Lower leg skin (tissue), 4 donors: ENCODE data around the gene DBR1. TPM values are rescaled to one million over a fixed set of nuclear protein-coding genes. Genes with fewer than 3 reads are reported as not detected.
A peak's percentile ranks its signal among the peaks of the same experiment; 100 is the strongest.

ENCODE experiments used
- DNase-seq, 2 donors: peaks; one replicate each; pipeline ENCODE4 v3.0.0-alpha.2; 2019; ENCODE audit warnings: low spot score in 2 of 2
- H3K4me3 ChIP-seq: fragments of 200-600 bp; sonication (generic); 2 replicates; pipeline ENCODE4 v1.5.1; 2017; ENCODE audit warnings: mild to moderate bottlenecking, low read depth; ENCODE audit not compliant: poor library complexity, severe bottlenecking
- POLR2A ChIP-seq, 2 donors: fragments of 450-650 bp; IDR thresholded peaks; one replicate each; pipeline ENCODE4 v1.6.1; 2016 to 2017; ENCODE audit warnings: antibody characterized with exemption in 2 of 2, mild to moderate bottlenecking in 1 of 2, moderate library complexity in 1 of 2
- WGBS, 2 donors: methylation state at CpG; one replicate each; pipeline ENCODE4 v1.1.5; 2018; 5-methylcytosine and 5-hydroxymethylcytosine counted together
- intact Hi-C: fragments of 100-400 bp; cut with DNase I; formaldehyde crosslinking; loops from one replicate; pipeline ENCODE4 v1.15.0; 2023; ENCODE audit warnings: low total_unique reads
- total RNA-seq, 4 donors: library from RNA; depleted of rRNA; stranded (reverse); fragments of >200 nt; gene quantifications; one replicate each; pipeline ENCODE4 v1.1.0, GENCODE V29; 2016
- TF ChIP-seq, protein P1 (sequence below), 3 donors: fragments of 450-650 bp; IDR thresholded peaks; one replicate each; pipeline ENCODE4 v1.5.1; 2016; ENCODE audit warnings: antibody characterized with exemption in 3 of 3, mild to moderate bottlenecking in 3 of 3, moderate library complexity in 2 of 3

DBR1 gene
- total RNA-seq, 4 donors from 2014 or later: 9.1 to 13.9 (median 11.9) TPM

DNA sequence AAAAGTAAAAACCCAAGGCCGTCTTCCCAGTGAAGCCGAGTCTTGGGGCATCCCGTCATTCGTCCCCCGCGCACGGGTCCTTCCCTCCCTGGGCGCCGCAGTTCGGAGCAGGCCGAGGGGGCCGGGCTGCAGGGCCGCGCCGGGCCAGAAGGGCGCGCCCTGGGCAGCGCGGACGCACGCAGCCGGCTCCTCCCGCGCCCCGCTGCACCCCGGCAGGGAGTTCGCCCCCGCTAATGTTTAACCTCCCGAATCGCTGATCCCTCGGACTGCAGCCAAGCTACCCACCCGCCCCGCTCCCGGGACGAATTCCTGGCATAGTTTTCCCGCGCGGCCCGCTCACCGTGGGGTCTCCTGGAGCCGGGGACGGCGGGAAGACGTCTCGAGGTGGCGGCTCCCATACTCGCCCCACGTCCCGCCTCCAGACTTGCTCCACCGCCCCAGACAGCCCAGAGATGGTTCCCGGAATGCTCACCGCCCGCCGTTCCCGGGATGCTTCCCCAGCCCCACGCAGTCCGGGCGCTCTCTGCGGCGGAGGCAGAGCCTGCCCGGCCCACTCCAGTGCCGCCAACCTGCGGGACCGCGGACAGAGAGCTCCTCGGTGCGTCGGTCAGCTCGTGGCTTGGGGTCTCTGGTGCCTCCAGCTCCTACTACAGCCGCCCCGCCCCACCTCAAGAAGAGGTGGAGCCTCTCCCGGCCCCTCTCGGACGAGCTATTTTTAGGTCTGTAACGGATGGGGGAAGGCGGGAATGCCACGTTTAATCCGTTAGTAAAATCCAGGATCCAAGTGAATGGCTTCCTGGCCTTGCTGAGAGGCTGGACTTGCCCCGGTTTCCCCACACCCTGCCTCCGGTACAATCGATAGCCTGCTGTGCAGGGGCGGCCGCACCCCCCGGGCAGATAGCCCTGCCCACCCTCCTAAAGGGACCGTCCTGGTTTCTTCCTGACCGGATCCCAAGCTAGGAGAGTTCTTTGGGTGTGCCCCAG lies 59.4 kb downstream of the DBR1 start, which contains the start of gene DZIP1L:
Gene DZIP1L (minus strand): TSS at position 621 of the 984 bp plus-strand sequence. CDS start 11,637 bp downstream, outside the sequence.
- no peak for TF ChIP-seq POLR2A (IDR thresholded peaks at IDR 0.05)
- TF ChIP-seq, protein P1, sequence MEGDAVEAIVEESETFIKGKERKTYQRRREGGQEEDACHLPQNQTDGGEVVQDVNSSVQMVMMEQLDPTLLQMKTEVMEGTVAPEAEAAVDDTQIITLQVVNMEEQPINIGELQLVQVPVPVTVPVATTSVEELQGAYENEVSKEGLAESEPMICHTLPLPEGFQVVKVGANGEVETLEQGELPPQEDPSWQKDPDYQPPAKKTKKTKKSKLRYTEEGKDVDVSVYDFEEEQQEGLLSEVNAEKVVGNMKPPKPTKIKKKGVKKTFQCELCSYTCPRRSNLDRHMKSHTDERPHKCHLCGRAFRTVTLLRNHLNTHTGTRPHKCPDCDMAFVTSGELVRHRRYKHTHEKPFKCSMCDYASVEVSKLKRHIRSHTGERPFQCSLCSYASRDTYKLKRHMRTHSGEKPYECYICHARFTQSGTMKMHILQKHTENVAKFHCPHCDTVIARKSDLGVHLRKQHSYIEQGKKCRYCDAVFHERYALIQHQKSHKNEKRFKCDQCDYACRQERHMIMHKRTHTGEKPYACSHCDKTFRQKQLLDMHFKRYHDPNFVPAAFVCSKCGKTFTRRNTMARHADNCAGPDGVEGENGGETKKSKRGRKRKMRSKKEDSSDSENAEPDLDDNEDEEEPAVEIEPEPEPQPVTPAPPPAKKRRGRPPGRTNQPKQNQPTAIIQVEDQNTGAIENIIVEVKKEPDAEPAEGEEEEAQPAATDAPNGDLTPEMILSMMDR (IDR thresholded peaks at IDR 0.05): no peak
- 0 to 1% methylated on average over 60 to 76 of the region's 86 CpGs for WGBS, 2 donors
- intact Hi-C loops: no loop called here

DNA sequence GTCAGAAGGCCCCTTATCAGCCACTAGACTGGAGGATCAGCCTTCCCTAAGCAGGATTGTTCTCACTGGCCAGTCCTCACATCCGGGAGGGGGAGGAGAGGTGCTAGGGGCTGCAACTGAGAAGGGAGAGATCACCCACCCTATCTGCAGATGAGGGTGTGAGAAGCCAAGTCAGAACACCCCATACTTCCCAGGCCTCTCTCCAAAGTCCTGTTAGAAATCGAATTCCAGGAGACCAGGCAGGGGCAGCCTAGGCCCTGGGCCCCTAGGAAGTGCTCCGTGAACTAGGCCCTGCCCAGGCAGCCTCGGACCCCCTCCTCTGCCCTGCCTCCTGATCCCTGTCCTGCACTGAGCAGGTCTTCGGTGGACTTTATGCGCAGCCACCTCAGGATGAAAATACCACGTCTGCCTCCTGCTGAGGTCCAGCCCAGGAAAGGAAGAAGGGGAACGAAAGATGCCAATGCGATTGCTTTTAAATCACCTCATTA lies 60.2 kb downstream of the DBR1 start:
- WGBS, 2 donors: 7 to 9% methylated on average over 9 of the region's 9 CpGs
- DNase-seq: no peak
- H3K4me3 ChIP-seq: peak overlapping the region; percentile 71
- TF ChIP-seq, protein P1 (IDR thresholded peaks at IDR 0.05): no peak
- no peak for TF ChIP-seq POLR2A (IDR thresholded peaks at IDR 0.05)
- intact Hi-C loops: no loop called here

More for the DNA sequence above, 59.4 kb downstream of the DBR1 start, which contains the start of gene DZIP1L:
- peak; percentile 39 to 90 for DNase-seq
- peak within 1 kb of the TSS; percentile 71 for H3K4me3 ChIP-seq

DNA sequence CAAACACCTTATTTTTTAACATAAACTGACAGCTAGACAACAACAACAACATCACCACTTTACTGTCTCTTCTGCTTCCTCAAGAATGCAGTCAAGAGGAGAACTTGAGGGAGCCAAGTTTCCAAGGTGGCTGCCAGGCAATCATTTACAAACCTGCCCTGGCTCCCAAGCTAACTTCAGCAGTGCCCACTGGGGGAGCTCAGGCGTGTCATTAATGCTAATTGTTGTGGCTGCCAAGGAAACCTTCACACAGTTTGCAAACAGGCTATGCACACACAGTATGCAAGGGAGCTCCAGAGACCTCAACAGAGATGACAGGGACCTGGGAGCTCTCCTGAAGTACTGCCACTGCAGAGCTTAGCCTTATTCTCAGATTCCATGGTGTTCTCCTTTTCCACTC lies 61.4 kb downstream of the DBR1 start:
- no peak overlapping the region for H3K4me3 ChIP-seq
- 39 to 44% methylated on average over 1 of the region's 1 CpG for WGBS, 2 donors
- intact Hi-C loops: no loop called here
- no peak for DNase-seq
- TF ChIP-seq, protein P1 (IDR thresholded peaks at IDR 0.05): no peak
- no peak for TF ChIP-seq POLR2A (IDR thresholded peaks at IDR 0.05)

DNA sequence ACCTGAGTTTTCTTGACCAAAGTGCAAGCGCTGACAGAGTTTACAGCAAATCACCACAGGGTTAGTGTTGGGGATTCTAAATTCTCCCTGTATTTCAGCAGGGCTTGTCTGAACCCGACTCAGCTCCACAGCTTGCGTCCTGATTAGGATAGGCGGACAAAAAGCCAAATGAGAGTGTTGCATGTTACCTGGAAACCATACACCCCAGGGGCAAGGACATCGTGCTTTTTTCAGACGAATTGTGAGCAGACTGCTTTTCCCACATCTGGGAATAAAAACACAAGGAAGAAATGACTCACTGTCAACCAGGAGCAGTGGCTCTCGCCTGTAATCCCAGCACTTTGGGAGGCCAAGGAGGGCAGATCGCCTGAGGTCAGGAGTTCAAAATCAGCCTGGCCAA lies 62.4 kb downstream of the DBR1 start:
- TF ChIP-seq, protein P1 (IDR thresholded peaks at IDR 0.05): no peak
- no peak for TF ChIP-seq POLR2A (IDR thresholded peaks at IDR 0.05)
- intact Hi-C loops: no loop called here
- no peak overlapping the region for H3K4me3 ChIP-seq
- peak in 1 of 2 donors; percentile 44 for DNase-seq
- WGBS, 2 donors: 47% methylated on average over 8 of the region's 8 CpGs

Other genes with a start within 250 kb of the DBR1 start
- gene CLDN18, start 164.8 kb downstream of the DBR1 start, total RNA-seq: under 1 TPM in 1 of 4 donors, not detected in 3; 0.13 TPM
- gene DZIP1L, start 59.3 kb downstream of the DBR1 start, total RNA-seq: 10 to 100 TPM; 10.9 to 45.0 (median 16.4) TPM
- gene A4GNT, start 42.5 kb downstream of the DBR1 start, total RNA-seq: not detected
- 10 to 100 TPM; 28.8 to 58.0 (median 36.6) TPM for gene ARMC8, start 12.4 kb upstream of the DBR1 start, total RNA-seq
- gene NME9, start 154.9 kb upstream of the DBR1 start, total RNA-seq: under 1 TPM in 1 of 4 donors, not detected in 3; 0.42 TPM
- 10 to 100 TPM in 2 of 4 donors, 1 to 10 TPM in 2; 6.3 to 22.2 (median 10.3) TPM for gene MRAS, start 173.7 kb upstream of the DBR1 start, total RNA-seq